ENCODE results near the gene MED12.
"Not testable (repeated sequence)": the region's sequence is repeated elsewhere in the genome, so short reads cannot be mapped to it uniquely, and the experiment has no call there.

Gene MED12

GRCh38 chrX:71166461-71166860 lies 48.1 kb downstream of the MED12 start:
- no peak for DNase-seq

GRCh38 chrX:71167031-71167781 lies 48.8 kb downstream of the MED12 start:
- DNase-seq = no peak

- no peak for DNase-seq
These were observed 49.7 kb downstream of the MED12 start for GRCh38 chrX:71168134-71168533.

- no peak for DNase-seq
These were observed 51.2 kb downstream of the MED12 start for GRCh38 chrX:71169586-71169985.

- no peak for DNase-seq
These were observed 52.3 kb downstream of the MED12 start for GRCh38 chrX:71170660-71171059.

- no peak for DNase-seq
These were observed 52.9 kb downstream of the MED12 start for GRCh38 chrX:71171110-71171801.

GRCh38 chrX:71173440-71173839 lies 55.0 kb downstream of the MED12 start:
- DNase-seq = no peak

- DNase-seq = no peak
These were observed 56.4 kb downstream of the MED12 start for GRCh38 chrX:71174795-71175194.

GRCh38 chrX:71175531-71175930 lies 57.1 kb downstream of the MED12 start:
- no peak for DNase-seq

- no peak for DNase-seq
These were observed 58.9 kb downstream of the MED12 start for GRCh38 chrX:71177327-71177726.

GRCh38 chrX:71178908-71179307 lies 60.5 kb downstream of the MED12 start:
- DNase-seq = peak; percentile 40

- not testable (repeated sequence) for DNase-seq
These were observed 62.3 kb downstream of the MED12 start for GRCh38 chrX:71180579-71181265.

GRCh38 chrX:71181558-71181909 lies 63.1 kb downstream of the MED12 start:
- DNase-seq = peak; percentile 54

GRCh38 chrX:71181910-71182799 lies 63.8 kb downstream of the MED12 start:
- DNase-seq = peak; percentile 83

GRCh38 chrX:71182871-71183270 lies 64.5 kb downstream of the MED12 start:
- DNase-seq = no peak

- DNase-seq = no peak
These were observed 64.9 kb downstream of the MED12 start for GRCh38 chrX:71183341-71183740.

- DNase-seq = no peak
These were observed 65.7 kb downstream of the MED12 start for GRCh38 chrX:71184092-71184491.

GRCh38 chrX:71184803-71185495 lies 66.6 kb downstream of the MED12 start:
- DNase-seq = no peak

GRCh38 chrX:71191248-71191647 lies 72.9 kb downstream of the MED12 start:
- DNase-seq = no peak

Data from activated naive CD4-positive, alpha-beta T cell treated with Interleukin-2 at 50 U/mL for 16 hours (primary cell).